Gastroesophageal sphincter (tissue), 3 donors: ENCODE measurements around the gene AFAP1.

Experiments
- CTCF ChIP-seq, 4 experiments: fragments of 200-600 bp in 2 of 4; fragments of 450-650 bp in 2 of 4; sonication (generic) in 1 of 4; IDR thresholded peaks; one replicate each; pipeline ENCODE4 v1.5.1; 2017 to 2019; ENCODE audit warnings: antibody characterized with exemption in 4 of 4, mild to moderate bottlenecking in 2 of 4, moderate library complexity in 2 of 4
- POLR2A ChIP-seq, 2 donors: fragments of 450-650 bp; IDR thresholded peaks; one replicate each; pipeline ENCODE4 v1.6.1; 2017; ENCODE audit warnings: antibody characterized with exemption in 2 of 2, mild to moderate bottlenecking in 2 of 2, moderate library complexity in 1 of 2

DNA sequence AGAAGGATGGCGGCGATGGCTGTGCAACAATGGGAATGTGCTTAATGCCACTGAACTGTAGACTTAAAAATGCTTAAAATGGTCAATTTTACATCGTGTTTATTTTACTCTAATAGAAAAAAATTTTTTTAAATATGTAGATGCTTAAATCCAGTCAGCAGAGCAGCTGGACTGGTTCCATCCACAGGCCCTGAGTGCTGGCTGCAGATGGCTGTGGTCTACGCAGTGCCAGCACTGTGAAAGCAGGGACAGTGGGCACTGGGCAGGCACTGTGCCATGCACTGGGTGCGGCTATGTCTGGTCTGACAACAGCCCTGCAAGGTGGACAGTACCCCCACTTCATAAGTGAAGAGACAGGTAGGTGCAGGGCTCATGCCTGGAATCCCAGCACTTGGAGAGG lies 175.2 kb downstream of the AFAP1 start:
- no peak for TF ChIP-seq CTCF (IDR thresholded peaks at IDR 0.05)
- no peak for TF ChIP-seq POLR2A (IDR thresholded peaks at IDR 0.05)
